IPS-NIHi7 (cell line): ENCODE measurements around the gene KIF16B.
"Not testable (repeated sequence)": the region's sequence is repeated elsewhere in the genome, so short reads cannot be mapped to it uniquely, and the experiment has no call there.

Experiments
- DNase-seq: peaks from one replicate; pipeline ENCODE4 v3.0.0; 2012; ENCODE audit warnings: mixed read lengths; ENCODE audit errors: extremely low spot score

The KIF16B gene

DNA sequence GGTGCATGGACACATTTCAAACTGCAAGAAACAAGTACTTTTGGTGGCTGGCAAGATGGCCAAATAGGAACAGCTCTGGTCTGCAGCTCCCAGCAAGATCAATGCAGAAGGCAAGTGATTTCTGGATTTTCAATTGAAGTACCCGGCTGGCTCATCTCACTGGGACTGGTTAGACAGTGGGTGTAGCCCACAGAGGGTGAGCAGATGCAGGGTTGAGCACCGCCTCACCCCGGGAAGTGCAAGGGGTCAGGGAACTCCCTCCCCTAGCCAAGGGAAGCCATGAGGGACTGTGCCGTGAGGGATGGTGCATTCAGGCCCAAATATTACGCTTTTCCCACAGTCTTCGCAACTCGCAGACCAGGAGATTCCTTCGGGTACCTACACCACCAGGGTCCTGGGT, 53.6 kb downstream of the KIF16B start:
- not testable (repeated sequence) for DNase-seq

- no peak for DNase-seq
These were observed 54.5 kb downstream of the KIF16B start for GRCh38 chr20:16518784-16519084.

DNA sequence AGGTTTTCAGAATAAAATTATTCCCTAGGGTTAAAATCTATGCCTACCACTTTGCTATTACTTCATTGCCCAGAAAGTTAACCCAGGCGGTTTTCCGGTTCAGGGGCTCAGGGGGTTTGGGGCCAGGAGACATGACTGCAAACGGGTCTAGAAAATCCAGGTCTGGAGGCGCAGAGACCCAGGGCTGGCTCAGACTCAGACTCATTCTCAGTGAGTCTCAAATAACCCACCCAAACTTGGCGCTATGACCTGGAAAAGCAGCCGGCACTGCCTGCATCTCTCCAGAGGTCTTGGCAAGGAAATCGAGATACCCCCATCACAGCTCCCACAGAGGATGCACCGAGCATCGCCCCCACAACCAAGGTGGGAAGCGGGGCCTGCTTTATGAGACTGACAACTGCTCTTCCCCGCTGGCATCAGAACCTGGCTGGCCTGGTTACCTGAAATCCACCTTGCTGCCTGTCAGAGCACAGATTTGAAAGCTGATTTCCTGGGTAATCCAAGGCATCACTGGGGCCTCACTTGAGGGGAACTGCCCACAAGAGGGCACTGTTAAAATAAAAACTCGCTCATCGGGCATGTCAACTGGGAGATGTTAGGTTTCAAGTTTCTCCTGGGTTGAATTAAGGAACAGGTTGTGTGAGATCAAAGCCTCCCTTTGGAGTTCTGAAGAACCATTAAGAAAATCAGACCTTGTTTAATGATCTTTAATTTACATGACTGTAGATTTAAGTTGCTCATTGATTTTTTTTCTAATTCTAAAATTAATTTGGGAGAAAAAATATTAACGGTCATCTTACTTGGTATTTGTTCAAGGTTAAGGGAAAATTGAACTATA, 55.1 kb downstream of the KIF16B start:
- DNase-seq = peak; percentile 85

- DNase-seq = no peak
These were observed 56.5 kb downstream of the KIF16B start for GRCh38 chr20:16516794-16517193.

GRCh38 chr20:16515046-16515445, 58.2 kb downstream of the KIF16B start:
- DNase-seq = no peak

DNA sequence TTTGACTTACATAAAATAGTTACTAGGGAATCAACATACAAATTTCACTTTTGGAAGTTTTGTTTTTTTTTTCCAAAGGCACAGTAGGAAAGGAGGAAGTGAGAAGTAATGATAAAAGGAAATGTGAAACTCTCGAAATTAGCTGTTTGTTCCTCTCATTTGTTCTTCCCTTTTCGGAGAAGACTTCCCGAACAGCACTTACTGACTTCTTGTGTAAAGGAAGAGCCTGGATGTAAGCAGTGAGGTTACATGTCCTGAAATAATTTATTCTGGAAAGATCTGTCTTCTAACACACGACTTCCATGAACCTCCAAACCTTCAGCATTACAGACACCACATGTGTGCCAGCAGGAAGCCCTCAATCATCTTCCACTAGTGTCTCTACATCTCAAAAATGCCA, 59.1 kb downstream of the KIF16B start:
- DNase-seq = no peak

- DNase-seq = no peak
These were observed 67.4 kb downstream of the KIF16B start for GRCh38 chr20:16505894-16506293.

DNA sequence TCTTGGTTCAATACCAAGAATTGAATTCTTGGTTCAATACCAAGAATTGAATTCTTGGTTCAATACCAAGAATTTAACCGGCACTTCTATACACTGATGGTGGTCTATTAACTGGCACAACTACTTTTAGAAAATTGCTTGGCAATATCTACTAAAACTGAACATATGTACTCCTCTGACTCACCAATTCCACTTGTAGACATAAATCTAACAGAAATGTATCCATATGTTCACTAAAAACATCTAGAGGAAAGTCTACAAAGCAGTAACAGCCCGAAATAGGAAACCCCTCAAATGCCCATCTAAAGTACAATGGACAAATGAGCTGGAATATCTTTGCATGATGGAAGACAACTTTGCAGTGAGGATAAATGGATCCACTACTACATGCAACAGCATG, 71.9 kb downstream of the KIF16B start:
- no peak for DNase-seq

- DNase-seq = no peak
These were observed 73.1 kb downstream of the KIF16B start for GRCh38 chr20:16500197-16500596.

DNA sequence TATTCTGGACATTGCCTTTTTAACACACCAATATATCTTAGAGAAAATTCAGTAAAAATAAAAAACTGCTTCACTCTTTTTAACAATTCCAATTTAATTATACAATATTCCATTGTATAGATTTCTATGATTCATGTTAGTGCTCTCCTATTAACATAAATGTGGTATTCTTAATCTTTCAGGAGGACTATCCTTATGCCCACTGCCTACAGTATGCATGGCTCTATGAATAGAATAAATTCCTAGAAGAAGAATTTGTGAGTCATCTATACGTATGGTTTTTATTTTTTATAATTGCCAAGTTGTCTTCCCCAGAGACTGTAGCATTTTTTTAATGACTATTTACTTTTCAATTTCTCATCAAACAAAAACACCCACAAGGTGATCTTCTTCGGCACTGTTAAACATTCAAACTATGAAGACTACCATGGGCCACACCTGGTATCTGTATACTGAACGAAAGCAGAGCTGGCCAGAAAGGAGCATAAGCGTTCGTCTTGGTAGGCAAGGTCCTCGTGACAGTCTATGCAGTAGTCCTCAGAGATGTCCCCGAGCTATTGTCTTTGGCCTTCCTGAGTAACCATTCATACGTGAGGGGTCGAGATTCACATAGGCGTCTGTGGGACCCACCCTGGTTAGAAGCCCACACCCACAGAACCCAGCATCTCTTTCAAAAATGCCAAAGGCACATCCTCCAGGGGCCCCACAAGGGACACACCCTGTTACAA, 74.6 kb downstream of the KIF16B start:
- DNase-seq = no peak

DNA sequence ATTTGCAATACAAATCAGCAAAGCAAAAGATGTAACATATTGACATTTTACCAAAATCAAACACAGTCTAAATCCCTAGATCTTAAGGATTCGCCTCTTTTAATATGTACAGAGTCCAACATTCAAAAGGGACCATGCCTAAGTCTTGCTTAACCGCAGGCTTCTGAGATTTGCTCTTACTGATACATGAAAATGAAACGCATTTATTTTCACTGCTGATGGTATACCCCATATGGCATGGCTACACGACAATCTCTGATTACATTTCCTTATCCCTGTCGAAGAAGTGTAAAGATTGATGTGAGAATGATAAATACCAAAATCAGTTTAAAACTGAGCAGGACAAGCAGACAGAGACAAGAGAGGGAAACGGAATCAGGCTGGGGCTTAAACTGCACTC, 75.4 kb downstream of the KIF16B start:
- no peak for DNase-seq

GRCh38 chr20:16493486-16493885, 79.8 kb downstream of the KIF16B start:
- no peak for DNase-seq

DNA sequence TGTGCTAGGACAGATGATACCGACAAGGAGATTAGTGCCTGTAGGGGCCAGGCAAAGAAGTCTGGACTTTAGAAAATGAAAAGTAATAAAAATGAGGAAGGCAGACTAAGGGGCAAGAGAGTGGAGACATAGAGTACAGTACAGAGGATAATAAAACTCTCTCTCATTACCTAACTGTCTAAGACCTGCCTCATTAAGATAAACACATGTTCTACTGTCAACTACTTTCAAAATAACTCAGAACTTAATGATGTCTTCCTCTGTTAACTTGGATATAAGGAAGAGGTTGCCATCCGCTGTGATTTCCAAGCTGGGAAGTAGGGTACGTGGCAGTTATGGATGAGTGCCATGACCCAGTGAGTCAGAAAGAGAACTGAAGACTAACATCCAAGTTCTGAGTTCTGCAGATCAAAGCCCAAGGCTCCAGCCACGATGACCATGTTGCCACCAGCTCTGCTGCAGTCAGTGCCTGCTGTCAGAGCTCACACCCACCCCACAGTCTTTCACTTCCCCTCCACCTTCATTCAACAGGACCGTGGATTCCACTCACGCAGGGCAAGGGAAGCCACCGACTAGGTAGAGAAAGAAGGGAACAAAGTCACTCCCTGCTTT, 81.8 kb downstream of the KIF16B start:
- no peak for DNase-seq

GRCh38 chr20:16490696-16491095, 82.6 kb downstream of the KIF16B start:
- DNase-seq = no peak

DNA sequence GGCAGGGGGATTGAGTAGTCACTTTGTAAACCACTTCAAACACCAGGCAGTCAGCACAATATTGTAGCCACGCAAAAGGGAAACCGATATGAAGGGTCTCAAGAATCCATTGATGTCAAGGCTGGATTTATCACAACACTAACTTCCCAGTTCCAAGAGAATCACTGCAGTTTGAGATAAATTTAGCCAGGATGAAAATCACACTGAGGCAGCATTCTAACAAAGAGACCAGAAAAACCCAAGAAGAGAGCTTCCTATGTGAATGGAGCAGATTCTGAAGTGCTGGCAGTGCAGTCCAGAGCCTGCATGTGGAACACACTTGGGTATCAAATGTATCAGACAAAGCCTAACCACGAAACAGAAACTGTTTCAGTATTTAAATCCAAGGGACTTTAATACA, 84.6 kb downstream of the KIF16B start:
- no peak for DNase-seq

GRCh38 chr20:16488086-16488485, 85.2 kb downstream of the KIF16B start:
- no peak for DNase-seq

DNA sequence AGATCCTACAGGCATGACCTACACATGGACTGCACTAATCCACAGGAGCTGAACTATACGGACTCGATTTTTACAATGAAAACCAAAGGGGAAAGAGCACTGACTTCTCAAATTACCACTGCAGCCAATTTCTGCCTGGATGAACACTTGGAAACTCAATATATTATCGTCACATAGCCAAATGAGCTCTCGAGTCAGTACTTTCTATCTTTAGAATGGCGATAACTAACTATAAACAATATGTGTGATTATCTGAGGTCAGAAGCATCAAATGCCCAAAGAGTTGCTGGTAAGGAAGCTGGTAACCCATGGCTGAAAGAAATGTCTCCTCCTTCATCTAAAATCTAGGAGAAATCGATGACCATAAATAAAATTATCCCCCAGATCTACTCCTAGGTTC, 86.7 kb downstream of the KIF16B start:
- no peak for DNase-seq

- DNase-seq = no peak
These were observed 87.8 kb downstream of the KIF16B start for GRCh38 chr20:16485401-16485800.

- no peak for DNase-seq
These were observed 90.2 kb downstream of the KIF16B start for GRCh38 chr20:16483024-16483423.

DNA sequence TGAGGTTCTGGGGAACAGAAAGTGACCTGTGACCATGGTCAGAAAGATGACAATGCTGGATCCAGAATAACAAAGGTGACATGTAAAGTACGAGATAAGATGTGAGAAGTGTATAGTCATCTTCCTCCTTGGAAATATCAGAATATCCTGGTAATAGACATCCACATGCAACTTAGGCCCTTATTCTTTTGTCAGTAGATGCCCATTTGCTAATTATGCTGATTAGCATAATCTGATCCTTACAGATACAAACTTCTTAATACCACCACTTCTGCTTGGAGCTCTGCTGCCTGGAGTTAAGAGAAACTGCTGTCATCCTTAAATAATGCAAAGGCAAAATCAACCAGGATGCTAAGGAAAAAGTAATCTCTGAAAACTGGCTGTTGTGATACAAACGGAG, 91.3 kb downstream of the KIF16B start:
- DNase-seq = no peak

DNA sequence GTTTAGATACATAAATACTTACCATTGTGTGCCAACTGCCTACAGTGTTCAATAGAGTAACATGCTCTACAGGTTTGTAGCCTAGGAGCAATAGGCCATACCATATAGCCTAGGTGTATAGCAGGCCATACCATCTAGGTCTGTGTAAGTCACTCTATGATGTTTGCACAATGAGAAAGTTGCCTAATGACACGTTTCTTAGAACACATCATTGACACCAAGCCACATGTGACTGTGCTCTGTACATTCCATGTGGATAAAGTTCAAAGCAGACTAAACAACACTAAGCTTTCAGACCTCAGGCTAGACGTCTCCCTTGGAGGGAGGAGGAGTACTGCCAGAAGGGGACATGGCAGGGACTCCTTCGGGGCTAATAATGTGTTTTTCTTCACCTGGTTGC, 93.6 kb downstream of the KIF16B start:
- DNase-seq = no peak

DNA sequence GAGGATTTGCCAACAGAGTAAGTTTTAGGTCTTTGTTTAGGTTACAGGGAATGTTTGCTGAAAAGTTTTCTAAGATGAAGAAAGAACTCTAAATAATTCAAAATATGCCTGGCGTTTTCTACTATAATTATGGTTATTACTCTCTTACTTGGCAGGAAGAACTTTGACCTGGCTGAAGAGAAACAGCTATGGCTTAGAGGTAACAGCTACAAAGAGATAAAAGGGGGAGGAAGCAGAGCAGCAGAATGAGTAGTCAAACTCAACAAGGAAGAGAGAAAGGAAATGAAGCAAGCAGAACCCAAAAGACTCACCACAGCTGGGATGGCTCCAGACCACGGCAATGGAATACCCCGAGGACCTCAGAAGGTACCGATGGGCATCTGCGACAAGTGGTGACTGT, 95.6 kb downstream of the KIF16B start:
- DNase-seq = no peak

DNA sequence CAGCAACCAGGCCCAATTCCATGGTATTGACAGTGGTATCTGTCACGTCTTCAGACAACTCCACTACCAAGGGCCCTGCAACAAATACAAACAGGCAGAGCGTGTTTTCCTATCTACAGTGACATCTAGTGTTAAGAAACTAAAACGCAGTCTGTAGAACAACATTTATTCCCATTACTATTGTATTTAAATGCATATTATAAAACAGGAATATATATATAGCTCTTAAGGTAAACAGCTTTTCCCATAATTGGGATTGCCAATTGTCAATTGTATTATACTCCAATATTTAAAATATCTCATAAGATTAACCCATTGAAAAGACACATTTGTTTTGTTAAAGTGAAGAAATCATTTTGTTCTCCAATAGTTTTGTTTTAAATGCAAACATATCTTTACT, 97.2 kb downstream of the KIF16B start:
- DNase-seq = peak; percentile 42
